NK-92 (cell line): ENCODE results near the gene CFC1B.
"Not testable (repeated sequence)": the region's sequence is repeated elsewhere in the genome, so short reads cannot be mapped to it uniquely, and the experiment has no call there.

Experiments
- DNase-seq: peaks from one replicate; lab custom pipeline; 2025; ENCODE audit not compliant: unreplicated experiment; lab: John Stamatoyannopoulos, UW

The CFC1B gene

DNA sequence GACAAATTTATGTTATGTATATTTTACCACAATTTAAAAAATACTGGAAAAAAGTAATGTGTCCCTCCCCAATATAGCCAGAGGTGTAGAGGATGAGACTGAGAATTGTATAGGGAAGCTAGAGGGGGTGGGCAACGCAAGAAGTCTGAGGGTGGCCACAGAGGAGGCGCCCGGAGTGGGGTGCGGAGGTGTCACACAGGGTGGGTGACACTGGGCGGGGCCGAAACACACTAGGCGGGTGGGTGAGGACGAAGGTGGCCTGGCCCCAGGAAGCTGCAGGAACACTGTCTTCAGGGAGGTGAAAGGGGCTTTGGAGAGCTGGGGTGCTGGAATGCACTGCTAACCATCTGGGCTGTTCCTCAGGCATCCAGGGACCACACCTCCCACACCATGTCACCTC is 35.4 kb downstream of the CFC1B start:
- DNase-seq, result not testable (repeated sequence)

DNA sequence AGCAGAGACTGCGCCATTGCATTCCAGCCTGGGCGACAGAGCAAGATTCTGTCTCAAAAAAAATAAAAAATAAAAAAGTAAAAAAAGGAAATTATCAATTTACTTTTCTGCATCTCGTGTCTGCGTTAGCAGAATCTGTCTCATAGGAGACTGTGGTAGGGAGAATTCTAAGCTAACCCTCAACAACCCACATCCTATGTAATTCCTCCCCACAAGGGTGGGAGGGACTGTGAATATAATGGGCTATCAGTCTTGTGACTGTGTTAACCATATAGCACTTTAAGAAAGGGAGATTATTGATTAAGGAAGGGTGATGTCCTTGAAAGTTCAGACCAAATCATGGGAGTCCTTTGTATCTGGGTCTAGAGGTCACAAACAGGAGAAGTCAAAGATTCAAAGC is 45.1 kb downstream of the CFC1B start:
- DNase-seq, result not testable (repeated sequence)

DNA sequence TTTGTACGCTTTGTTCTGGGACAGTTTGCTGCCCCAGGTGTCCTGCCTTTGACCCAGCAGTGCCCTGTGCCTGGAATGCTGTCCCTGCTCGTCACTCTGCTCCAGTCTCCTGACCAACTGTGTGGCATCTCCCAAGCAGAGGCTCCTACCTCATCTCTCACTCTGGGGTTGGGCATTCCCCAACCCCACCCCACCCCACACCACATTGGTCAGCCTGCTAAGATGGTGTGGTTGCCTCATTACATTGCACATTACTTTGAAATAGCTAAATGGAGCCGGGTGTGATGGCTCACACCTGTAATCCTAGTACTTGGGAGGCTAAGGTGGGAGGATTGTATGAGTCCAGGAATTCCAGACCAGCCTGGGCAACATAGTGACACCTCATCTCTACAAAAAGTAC is 50.9 kb downstream of the CFC1B start:
- DNase-seq, result not testable (repeated sequence)

DNA sequence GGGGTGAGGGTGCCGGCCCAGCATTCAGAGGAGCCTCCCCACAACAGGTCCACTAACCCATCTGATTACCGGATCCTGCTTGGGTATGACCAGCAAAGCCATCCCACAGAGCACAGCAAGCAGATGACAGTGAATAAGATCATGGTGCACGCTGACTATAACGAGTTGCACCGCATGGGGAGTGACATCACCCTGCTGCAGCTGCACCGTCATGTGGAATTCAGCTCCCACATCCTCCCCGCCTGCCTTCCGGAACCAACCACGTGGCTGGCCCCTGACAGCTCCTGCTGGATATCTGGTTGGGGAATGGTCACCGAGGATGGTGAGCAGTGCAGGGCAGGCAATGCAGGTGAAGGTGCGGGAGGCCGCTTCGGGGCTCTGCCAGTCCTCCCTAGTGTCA is 53.2 kb downstream of the CFC1B start:
- not testable (repeated sequence) for DNase-seq

DNA sequence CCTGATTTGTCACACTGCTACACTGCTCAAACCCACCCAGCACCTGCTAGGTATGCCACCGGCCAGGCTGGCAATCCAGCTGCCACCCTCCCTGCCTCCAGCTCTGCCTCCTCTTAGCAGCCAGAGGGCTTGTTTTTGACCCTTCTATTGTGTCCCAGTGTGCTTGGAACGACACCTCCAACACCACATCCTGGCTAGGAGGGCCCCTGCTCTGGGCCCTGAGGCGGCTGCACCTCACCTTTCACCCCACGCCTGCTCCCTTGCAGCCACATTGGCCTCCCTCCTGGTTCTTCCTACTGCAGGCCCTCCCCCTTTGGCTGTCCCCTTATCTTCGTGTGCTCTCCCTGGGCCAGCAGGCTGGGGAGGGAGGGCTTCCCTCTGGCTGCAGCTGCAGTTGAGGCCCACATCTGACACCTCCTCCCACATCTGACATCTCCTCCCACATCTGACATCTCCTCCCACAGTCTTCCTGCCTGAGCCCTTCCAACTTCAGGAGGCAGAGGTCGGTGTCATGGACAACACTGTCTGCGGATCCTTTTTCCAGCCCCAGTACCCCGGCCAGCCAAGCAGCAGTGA is 55.3 kb downstream of the CFC1B start:
- not testable (repeated sequence) for DNase-seq

DNA sequence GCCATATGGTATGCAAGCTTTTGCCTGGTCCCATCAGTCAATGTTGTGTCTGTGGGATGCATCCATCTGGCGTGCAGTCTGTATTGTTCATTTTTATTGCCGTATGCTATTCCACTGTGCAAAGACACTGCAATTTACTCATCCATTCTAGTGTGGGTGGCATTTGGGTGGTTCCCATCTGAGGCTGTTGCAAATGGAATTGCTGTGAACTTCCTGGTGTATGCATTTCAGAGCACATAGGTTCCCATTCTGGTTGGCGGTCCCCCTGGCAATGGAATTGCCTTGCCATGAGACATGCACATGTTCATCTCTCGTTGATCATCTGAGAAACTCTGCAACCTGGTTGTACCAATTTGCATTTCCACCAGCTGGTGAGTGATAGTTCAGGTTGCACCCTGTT is 56.5 kb downstream of the CFC1B start:
- not testable (repeated sequence) for DNase-seq
